Frontal cortex (tissue), 4 donors: ENCODE data around the gene MACROD1. TPM values are rescaled to one million over a fixed set of nuclear protein-coding genes. Genes with fewer than 3 reads are reported as not detected.

Experiments used
- DNase-seq, 2 donors: peaks; one replicate each; pipeline ENCODE4 v3.0.0; 2012; ENCODE audit warnings: low spot score in 2 of 2
- FAIRE-seq: peaks from 2 replicates; lab custom pipeline; 2012; peaks lifted over from hg19 to GRCh38; lab: Jason Lieb, UNC
- total RNA-seq: library from RNA; depleted of rRNA; stranded (reverse); fragments of >200 nt; gene quantifications from one replicate; pipeline ENCODE4 v1.2.3, GENCODE V29; 2014
- donor health status: control.
- donor health status: control.
- donor health status: control.

Gene MACROD1
- total RNA-seq, 1 donor from 2014 or later = 19.6 TPM

DNA sequence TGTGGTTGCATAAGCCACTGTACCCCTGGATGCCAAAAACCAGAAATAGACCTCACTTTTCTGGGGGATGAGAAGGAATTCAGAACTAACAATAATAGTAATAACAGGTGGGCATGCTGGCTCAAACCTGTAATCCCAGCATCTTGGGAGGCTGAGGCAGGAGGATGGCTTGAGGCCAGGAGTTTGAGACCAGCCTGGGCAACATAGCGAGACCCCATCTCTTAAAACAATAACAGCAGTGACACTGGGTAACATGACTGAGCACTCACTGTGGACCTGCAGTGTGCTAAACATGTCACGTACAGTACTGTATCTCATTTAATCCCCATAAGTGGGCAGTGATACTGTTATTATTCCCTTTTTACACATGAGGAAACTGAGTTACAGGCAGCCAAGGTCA lies 120.2 kb downstream of the MACROD1 start:
- DNase-seq (no peak), FAIRE-seq (no peak)

DNA sequence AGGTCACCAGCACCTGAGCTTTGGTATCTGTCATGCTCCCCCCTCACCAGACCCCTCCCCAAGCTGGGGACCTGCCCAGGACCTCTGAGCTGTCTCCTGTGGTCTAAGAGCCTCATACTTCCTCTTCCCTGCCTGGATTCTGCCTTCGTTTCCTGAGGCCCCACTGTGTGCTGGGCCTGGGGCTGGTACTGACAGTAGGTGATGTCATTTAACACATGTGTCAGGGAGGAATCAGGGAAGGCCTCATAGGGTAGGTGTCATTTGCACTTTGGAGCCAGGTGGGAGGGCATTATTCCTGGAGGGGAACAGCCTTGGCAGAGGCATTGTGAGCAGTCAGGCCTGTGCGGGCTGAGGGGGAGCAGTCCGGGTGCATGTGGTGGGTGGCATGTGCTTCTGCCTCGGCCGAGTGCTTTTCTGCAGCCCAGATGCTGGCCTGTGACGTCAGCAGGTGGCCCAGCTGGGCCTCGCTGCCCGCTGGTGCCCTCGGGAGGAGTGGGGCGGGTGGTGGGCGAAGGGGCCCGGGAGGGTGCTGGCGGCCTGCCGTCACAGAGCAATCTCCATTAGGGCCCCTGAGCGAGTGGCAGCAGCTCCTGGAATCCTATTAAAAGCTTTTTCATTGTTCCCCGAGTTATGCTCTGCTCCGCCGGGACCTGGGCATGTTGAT lies 121.1 kb downstream of the MACROD1 start:
- DNase-seq = peak; percentile 63 to 68
- no peak for FAIRE-seq

DNA sequence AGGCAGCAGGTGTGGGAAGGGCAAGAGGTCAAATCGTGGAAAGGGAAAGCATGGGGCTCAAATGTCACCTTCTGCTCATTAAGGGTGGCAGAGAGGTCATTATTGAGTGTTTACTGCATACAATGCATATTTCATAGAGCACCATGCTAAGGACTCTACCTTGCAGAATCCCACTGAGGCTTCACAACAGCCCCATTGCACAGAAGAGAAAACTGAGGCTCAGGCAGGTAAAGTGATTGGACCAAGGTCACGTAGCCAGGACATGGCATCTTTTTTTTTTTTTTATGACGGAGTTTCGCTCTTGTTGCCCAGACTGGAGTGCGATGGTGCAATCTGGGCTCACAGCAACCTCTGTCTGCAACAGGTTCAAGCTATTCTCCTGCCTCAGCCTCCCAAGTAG lies 122.4 kb downstream of the MACROD1 start:
- no peak for FAIRE-seq
- no peak for DNase-seq

DNA sequence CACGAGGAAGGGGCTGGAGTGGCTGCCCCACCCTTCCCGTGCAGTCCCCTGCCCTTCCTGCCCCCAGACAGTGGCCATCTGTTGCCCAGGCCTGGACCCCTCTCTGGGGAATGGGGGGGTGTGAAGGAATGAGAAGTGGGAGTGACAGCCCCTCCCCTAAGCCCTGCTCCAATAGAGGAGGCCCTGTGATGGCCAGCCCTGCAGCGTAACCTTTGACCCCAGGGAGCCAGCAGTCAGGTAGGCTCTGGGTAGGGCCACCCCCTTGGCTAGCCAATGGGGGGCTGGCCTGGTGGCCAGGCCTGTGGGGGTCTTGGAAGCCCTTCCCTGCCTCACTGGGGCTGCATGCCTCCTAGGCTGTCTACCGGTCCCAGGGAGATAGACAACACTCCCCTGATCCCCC lies 123.6 kb downstream of the MACROD1 start:
- FAIRE-seq = no peak

DNA sequence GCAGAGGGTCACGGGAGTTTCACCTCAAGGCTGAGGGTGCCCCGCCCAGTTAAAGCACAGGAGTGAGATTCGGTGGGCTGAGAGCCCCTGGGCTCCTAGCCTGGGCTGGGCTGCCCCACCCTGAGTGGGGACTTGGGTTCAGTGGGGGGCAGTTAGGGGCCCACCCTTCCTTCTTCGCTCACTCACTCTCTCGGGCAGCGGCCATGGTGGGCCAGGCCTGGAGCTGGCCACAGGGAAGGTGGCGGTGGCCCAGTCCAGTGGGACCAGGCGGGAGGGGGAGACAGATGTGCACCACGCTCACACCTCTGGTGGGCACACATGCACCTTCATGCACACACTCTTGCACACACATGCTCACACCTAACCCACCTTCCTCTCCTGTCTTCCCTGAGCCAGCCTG lies 124.1 kb downstream of the MACROD1 start:
- FAIRE-seq = no peak
- DNase-seq = no peak

More for the DNA sequence above, 123.6 kb downstream of the MACROD1 start:
- DNase-seq = no peak

DNA sequence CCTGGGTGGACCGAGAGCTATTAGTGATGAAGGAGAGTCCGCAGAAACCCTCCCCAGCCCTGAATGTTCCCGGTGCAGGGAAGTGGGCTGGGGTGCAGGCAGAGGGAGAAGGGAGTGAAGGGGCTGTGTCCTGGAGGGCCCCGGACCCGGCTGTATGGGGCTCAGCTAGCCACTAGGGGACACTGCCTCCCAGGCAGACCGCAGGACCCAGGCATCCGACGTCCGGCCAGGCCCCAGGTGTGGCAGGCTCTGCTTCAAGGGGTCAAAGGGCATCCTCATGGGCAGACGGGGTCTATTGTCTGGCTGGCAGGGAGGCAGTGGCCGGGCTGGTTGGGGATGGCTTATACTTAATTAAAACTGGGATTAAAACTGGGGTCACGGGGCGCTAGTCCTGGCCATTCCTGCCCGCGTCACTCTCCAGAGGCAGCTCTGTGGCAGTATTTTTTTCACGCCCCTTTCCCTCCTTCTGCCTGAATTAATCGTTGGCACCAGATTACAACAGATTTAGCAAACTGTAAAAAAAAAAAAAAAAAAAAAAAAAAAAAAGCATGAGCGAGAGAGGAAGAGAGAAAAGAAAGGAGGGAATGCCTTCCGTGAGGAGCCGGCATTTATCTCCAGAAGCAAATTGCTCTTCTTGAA lies 125.1 kb downstream of the MACROD1 start:
- no peak for FAIRE-seq
- peak; percentile 63 to 68 for DNase-seq

DNA sequence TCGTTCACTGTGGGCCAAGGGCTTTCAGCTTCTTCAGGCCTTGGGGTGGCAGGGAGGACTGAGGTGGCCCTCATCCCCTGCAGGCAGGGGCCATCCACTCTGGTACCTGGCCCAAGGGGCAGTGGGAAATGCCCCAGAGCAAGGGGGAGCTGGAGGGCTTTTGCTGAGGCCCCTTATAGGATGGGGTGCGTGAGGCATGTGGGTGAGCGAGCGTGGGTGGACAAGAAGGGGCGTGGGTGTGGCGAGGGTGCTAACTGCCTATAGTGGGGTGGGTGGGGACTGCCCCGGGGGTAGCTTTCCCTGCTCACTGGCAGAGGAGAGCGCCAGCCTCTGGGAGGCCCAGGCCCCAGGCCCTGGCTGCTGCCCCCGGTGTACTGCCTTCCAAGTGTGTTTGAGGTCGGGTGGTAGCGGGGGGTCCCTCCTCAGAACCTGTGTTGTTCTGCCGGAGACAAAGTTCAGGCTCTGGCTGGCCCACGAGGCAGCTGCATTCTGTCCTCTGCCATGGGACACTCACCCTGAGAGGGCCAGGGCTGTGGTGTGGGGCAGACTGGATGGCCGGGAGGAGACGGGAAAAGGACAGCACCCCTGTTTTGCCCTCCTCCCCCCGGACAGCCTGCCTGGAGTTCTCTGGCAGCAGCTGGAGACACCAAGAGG lies 126.8 kb downstream of the MACROD1 start:
- DNase-seq = no peak
- no peak for FAIRE-seq

DNA sequence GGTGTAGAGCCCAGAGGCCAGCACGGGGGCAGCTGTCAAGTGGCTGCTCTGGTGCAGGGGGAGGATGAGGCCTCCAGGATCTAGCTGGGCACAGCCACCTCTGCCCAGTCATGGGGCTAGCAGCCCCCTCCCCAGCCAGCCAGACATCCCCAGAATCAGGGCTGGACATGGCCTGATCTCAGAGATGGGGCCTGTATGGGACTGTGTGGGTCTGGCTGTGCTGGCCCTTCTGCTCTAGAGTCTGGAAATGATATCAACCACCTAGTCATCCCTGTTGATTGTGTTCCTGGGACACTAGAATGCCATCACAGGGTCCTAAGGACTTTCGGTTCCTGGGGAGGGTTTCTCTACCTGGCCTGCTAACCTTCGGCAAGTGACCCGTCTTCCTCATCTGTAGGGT lies 127.4 kb downstream of the MACROD1 start:
- FAIRE-seq (no peak), DNase-seq (no peak)

DNA sequence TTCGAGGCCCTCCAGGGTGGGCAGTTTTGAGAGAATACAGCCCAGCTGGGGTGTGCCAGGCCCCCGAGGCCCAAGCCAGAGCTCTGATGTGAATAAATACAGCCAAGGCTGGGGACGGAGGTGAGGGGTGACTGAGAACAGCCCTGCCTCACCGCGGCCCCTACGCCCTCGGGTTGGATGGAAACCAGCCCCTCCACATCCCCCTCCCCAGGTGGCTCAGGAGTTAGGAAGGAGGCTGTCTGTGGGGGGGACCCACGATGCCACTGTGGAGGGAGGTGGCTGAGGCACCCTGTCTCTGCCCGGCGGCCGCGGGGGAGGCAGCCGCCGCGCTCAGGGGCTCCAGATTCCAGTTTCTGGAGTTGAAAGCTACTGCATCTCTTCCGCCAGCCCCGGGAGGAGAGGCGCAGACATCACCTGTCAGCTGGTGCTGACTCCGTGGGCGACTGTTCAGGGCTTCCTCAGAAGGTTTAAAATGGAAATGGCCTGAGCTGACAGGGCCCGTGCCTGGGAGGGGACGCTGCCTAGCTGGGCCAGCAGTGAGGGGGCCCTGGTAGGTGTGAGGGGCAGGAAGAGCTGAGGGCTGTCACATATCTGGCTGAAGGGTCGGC lies 128.8 kb downstream of the MACROD1 start:
- peak in 1 of 2 donors; percentile 54 for DNase-seq
- FAIRE-seq = no peak

DNA sequence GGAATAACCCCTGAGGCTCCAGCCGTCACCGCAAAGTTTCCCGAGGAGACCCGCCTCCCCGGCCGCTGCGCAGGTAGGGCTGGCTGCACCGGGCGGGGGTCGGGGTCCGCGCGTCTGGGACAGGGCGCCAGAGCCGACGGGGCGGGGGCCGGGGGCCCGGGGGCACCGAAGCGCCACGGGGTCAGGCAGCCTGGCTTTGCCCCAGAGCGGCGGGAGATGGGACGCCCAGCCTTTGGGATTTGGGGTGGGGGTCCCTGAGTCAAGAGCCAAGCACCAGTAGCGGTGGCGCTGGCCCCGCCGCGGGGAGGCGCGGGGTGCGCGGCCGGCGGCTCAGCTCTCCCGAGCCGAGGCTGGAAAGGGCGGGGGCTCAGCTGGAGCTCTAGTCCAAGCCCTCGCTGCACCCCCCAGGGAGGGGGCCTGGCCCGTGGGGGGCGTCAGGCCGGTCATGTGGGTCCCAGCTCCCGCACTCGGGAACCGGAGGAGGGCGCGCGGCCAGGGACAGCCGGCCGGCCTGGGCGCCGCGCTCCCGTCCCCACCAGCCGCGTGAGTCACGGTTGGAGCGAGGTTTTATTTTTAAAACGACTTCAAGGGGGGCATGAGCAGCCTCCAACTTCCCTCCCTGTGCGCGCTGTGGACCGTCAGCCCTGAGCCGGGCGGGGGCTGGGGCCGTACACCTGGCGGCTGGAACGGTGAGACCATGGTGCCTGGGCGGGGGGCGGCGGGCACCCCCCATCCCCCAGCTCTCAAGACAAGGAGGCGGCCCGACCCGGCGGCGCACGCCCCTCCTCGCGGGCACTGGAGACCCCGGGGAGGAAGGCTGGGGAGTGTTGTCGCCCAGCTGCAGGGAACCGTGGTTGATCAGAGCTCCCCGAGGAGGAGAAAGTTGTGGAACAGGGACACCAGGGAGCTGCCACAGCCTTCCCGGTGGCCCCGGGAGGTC lies 129.6 kb downstream of the MACROD1 start:
- FAIRE-seq (no peak), DNase-seq (peak; percentile 67 to 68)

DNA sequence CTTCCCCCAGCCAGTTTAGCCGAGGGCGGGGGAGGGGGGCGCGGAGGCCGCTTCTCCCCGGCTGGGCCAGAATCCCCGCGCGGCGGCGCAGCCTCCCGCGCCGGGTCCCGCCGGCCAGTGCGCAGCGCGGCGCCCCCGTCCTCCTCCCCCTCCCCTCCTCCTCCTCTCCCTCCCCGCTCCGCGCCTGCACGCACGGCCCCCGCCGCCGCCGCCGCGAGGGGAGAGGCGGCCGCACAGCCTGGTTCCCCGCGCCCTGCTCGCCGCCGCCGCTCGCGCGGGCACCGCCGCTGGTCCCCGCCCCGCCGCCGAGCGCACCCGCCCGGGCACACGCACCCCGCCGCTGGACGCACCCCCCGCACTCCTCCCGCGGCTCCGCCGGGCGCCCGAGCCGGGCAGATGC lies 130.3 kb downstream of the MACROD1 start, which contains the start of gene FLRT1:
Gene FLRT1, plus strand, starts transcription at position 356 of the 400 bp plus-strand sequence. CDS start 80,337 bp downstream, outside the sequence.
- no peak for FAIRE-seq
- peak; percentile 63 to 79 for DNase-seq

DNA sequence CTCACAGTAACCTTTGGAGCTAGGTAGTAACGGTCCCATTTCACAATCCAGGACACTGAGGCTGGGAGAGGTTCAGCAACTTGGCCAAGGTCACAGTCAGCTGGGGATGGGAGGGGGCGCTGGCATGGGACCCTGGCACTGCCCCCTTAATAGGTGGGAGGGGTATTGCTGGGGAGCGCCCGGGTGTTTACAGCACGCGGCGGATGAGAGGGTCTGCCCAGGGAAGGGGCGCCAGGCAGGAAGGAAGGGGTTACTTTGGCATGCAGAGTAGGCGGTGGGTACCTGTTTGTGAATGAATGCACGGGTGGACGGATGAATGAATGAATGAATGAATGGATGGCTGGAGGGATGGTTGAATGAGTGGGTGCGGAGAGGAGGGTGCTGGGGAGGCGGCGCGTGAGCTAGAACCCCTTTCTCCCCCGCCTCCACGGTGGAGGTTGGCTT lies 130.8 kb downstream of the MACROD1 start:
- DNase-seq (no peak), FAIRE-seq (no peak)

DNA sequence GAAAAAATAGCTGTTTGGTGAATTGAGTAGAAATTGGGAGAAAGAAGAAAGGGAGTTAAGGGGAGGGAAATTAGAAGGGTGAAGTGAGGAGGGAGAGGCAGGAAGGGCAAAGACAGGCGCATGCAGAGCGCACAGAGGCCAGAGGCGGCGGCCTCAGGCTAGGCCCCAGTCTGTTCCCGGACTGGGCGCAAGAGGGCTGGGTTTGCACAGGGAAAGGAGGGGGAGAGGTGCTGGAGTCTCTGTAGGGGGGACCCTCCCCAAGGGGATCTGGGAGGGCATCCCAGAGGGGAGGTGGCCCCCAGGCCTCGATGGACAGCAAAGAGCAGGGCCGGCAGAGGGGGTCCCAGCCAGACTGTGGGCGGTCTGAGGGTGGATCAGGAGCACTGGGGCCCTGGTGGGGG lies 131.5 kb downstream of the MACROD1 start:
- no peak for DNase-seq
- no peak for FAIRE-seq

DNA sequence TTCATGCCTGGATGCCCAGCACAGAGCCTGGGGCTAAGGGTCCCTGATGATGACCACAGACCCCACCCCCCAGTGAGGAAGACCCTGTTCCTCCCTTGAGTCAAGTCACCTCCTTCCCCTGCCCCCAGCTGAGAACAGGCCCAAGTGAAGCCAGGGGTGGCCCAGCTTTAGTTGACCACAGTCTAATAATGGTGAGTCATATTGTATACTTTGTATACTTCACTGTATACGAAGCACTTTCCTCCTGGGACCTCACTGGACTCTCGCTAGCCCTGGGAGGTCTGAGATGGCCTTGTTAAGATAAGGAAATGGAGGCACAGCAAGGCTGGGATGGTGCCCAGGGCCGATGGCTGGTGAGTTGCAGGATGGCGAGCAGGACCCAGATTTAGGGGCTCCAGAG lies 133.9 kb downstream of the MACROD1 start:
- FAIRE-seq = no peak
- no peak for DNase-seq

DNA sequence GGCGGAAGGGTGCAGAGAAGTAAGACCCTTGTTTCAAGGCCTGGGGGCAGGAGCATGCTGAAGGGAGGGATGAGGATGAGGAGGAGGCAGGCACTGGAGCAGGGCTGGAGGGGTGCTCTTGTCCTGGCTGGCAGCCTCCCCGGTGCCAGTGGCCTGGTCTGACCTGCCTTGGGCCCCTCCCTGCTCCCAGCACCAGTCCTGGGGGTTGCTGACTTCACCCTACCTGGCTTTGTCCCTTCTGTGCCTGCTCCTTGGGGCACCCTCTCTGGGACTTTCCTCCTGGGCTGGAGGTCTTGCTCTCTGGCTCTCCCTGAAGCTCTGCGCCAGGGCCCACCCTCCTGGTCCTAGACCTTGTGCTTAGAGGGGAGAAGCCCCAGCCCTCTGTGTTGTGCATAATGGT lies 134.9 kb downstream of the MACROD1 start:
- FAIRE-seq (no peak), DNase-seq (no peak)

DNA sequence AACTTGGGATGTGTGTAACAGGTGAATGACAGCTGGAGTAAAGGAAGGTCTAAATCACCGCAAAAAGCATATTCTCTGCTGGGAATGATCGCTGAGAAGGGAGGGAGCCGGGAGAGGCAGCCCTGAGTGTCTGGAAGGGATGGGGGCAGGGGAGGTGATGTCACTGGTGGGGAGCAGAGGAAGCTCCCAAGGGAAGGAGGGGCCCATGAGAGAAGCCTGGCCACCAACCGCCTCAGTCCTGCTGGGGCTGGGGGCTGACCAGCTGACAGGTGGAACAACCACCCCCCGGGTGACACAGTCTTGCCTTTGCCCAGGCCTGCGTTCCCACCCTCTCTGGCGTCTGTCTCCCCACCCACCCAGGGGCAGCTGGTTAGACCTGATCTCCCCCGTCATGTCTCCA lies 136.1 kb downstream of the MACROD1 start:
- DNase-seq = no peak

DNA sequence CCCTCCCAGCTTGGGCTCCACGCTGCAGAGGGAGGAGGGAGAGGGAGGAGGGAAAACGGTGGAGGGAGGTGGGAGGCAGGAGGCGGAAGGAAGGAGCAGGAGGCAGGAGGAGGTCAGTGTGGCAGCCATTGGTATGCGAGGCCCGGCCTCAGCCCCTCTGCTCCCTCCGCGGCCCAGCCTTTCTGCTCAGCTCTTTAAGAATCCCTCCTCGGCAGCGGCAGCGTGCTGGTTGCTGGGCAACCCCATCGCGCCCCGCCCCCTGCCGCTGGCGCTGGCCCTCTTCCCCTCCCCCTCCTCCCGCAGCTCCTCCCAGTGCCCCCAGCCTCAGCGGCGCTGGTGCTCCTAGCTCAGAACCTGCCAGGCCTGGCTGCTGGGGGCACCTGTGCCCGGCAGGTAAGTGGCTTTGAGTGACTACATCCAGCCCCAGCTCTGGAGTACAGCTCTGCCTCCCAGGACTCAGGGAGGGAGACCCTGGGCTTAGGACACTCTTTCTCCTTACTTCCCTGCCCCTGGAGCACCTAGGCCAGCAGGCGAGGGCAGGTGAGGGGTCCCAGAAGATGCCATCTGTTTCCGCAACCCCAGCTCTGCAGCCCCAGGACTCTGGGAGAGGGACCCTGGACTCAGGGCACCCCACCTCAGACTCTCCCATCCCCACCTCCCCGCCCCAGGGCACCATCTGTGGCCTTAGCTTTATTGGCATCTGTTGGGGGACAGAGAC lies 137.4 kb downstream of the MACROD1 start:
- FAIRE-seq = no peak
- no peak for DNase-seq

More for the DNA sequence above, 136.1 kb downstream of the MACROD1 start:
- no peak for FAIRE-seq

DNA sequence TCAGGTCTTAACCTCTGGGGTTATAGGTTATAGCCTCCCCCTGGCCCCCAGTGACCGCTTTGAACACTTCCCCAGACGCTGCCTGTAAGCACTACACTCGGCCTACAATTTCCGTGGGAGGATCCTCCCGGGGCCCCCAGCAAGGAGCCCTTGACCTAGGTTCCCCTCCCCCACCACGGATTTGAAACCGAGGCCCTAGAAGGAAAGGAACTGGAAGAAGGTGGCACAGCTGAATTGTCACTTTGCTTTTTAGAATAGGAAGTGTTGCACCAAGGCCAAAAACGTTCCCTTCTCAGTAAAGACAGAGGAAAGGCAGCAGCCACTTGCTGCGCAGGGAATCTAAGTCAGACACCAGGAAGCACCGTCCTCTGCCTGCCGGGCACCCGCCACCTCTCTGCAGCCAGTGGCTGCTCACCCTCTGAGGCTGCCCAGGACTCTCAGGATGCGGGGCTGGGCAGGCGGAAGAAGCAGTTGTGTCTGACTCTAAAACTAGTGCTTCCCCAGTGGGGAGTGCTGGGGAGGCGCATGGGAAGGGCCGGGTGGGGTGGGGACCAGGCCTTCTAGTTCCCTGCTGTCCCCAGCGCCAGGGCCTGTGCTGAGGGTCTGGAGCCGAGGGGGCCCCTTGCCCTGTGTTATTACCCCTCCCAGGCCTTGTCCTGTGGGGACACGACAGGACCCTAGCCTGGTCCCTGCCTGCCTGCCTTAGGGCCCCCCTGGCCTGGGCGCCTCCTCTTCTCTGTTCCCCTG lies 138.1 kb downstream of the MACROD1 start:
- FAIRE-seq (no peak), DNase-seq (no peak)
